NCI-H2081 treated with DMSO at 0.1 percent for 48 hours (cell line): ENCODE data around the gene UBE2QL1.

Experiments
- DNase-seq: peaks from one replicate; lab custom pipeline; 2025; lab: John Stamatoyannopoulos, UW

UBE2QL1 gene

GRCh38 chr5:6448622-6449464 is at the start of gene UBE2QL1:
Gene UBE2QL1, plus strand, starts transcription at chr5:6448859. Its CDS starts 35 bp downstream, at chr5:6448894.
- no peak for DNase-seq

DNA sequence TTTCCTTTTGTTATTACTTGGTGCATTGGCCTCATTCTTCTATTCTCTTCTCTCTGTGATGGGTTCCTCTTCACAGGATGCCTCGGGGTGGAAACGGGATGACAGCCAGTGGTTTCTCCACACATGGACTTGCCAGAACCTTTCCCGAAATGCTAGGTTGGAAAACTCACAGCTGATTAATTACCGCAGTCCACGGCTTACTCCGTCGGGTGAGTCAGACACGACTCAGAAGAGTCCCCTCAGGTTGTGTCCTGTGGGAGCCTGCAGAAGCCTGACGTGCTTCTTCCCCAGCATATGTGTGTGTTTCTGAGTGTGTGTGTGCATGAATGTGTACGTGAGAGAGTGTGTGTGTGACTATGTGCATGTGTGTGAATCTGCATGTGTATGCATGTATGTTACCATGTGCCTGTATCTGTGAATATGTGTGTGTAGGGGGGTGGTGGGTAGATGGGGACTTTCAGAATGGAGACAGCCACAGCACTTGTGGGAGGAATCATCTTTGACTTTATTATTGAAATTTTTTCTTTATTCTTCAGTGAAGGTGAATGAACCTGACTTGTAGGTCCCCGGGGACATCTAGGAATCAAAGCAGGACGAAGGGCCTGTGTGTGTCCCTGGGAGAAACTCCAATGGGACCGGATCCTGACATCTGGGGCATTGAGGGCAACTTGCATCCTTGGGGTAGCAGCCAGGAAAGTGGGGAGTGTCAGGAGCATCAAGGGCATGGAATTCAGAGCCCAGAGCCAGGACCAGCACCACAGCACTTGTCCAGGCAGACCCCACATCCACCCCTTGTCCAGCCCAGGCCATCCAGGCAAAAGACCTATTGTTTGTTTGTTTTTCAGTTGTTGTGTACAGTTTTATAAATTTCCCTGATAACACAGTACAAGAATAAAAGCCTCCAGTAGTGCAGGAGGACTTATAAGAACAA is 48.4 kb upstream of the UBE2QL1 start:
- DNase-seq = no peak

- no peak for DNase-seq
Observed at GRCh38 chr5:6401410-6401809, 47.2 kb upstream of the UBE2QL1 start.

GRCh38 chr5:6402939-6403338 is 45.7 kb upstream of the UBE2QL1 start:
- DNase-seq = no peak

DNA sequence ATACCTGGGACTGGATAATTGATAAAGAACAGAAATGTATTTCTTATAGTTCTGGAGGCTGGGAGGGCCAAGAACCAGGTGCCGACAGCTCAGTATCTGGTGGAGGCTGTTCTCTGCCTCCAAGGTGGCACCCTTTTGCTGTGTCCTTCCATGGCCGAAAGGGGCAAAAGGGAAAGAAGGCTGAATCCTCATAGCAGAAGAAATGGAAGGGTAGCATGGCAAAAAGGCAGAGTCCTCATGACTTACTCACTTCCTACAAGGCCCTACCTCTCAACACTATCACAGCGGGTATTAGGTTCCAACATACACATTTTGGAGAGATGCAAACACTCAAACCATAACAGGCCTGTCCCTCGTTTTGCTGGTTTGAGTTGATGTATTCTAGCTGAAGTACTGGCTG is 45.2 kb upstream of the UBE2QL1 start:
- no peak for DNase-seq

- DNase-seq = no peak
Observed at GRCh38 chr5:6404129-6404528, 44.5 kb upstream of the UBE2QL1 start.

- DNase-seq = no peak
Observed at GRCh38 chr5:6405591-6405990, 43.1 kb upstream of the UBE2QL1 start.

- no peak for DNase-seq
Observed at GRCh38 chr5:6407558-6408259, 41.0 kb upstream of the UBE2QL1 start.

GRCh38 chr5:6408260-6408596 is 40.4 kb upstream of the UBE2QL1 start:
- no peak for DNase-seq

GRCh38 chr5:6408627-6409446 is 39.8 kb upstream of the UBE2QL1 start:
- DNase-seq = no peak

GRCh38 chr5:6410421-6410820 is 38.2 kb upstream of the UBE2QL1 start:
- DNase-seq = no peak

- DNase-seq = no peak
Observed at GRCh38 chr5:6411141-6411540, 37.5 kb upstream of the UBE2QL1 start.

- no peak for DNase-seq
Observed at GRCh38 chr5:6412811-6413210, 35.8 kb upstream of the UBE2QL1 start.

- DNase-seq = no peak
Observed at GRCh38 chr5:6417657-6418056, 31.0 kb upstream of the UBE2QL1 start.

GRCh38 chr5:6418679-6419276 is 29.9 kb upstream of the UBE2QL1 start:
- no peak for DNase-seq

DNA sequence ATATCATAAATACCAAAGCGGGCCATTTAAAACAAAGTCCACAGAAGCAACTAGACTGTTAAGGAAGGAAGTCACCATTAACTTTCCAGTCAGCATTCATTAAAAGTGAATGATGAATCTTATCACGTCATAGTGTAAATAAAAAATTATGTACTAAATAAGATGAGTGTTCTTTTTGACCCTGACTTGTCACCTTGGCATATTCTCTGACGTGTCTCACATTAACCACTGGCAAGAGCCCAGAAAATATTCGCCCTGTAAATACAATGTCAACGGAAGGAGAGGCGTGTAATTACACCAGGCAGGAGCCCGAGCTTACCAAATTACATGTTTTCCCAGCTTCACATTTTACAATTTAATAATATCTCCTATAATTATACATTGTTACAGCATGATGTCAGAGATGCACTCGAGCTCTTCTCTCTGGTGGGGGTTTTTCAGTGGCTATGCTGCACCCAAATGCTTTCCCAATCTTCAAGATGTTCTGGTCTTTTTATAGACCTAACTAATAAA is 29.3 kb upstream of the UBE2QL1 start:
- DNase-seq = peak; percentile 100

DNA sequence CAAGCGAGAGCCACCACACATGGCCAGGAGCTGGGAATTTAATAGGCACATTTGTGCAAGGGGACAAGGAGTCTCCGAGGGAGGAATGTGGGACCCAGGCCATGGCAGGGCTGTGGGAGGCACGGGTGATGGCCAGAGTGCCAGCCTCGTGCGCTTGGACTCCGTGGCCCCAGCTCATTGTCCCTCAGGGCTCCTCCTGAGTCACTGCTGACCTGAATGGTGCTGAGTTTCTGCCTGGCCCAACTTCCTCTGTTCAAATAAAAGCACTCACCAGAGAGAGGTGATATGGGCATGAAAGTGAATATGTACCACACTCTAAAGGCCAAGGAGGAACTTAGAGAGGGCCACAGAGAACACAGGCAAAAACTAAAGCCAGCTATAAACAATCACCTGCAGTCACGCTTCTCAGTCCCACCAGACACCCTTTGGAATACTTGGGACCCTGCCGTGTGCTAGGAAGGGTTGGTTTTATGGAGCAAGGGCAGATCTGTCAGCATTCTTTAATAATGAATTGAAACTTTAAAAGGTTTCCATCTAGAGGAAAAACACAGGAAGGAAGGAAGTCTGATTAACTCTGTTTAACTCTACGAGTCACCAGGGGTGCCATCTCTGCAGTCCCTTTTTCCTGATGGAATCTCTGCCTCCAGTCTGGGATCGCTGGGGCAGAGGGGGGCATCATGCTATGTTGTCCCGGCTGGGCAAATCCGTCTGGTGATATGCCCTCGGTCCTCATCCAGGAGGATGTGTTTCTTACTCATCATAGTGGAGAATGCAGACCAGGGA is 25.1 kb upstream of the UBE2QL1 start:
- no peak for DNase-seq

- no peak for DNase-seq
Observed at GRCh38 chr5:6424110-6424659, 24.5 kb upstream of the UBE2QL1 start.

GRCh38 chr5:6424700-6425099 is 24.0 kb upstream of the UBE2QL1 start:
- no peak for DNase-seq

GRCh38 chr5:6427694-6428093 is 21.0 kb upstream of the UBE2QL1 start:
- DNase-seq = no peak
